BLaER1 treated with 17β-estradiol and CSF1 and Interleukin-3, amounts not matched to agents 10 nM and 100 nM (cell line): ENCODE results near the gene PSMD5.

ENCODE experiments used
- H3K27ac ChIP-seq, 11 experiments: shearing (Covaris generic); formaldehyde crosslinking; 2 replicates each; pipeline ENCODE4 v1.8.1; 2022
- H3K27me3 ChIP-seq, 11 experiments: shearing (Covaris generic); formaldehyde crosslinking; 2 replicates each; pipeline ENCODE4 v1.8.1; 2022
- H3K36me3 ChIP-seq, 11 experiments: shearing (Covaris generic); formaldehyde crosslinking; 2 replicates each; pipeline ENCODE4 v1.8.1; 2022
- H3K4me1 ChIP-seq, 10 experiments: shearing (Covaris generic); formaldehyde crosslinking; 2 replicates each; pipeline ENCODE4 v1.8.1; 2022
- H3K4me2 ChIP-seq, 11 experiments: shearing (Covaris generic); formaldehyde crosslinking; 2 replicates each; pipeline ENCODE4 v1.8.1; 2022
- H3K4me3 ChIP-seq, 10 experiments: shearing (Covaris generic); formaldehyde crosslinking; 2 replicates each; pipeline ENCODE4 v1.8.1; 2022
- H3K9ac ChIP-seq, 11 experiments: shearing (Covaris generic); formaldehyde crosslinking; 2 replicates each; pipeline ENCODE4 v1.8.1; 2022
- H3K9me3 ChIP-seq, 11 experiments: shearing (Covaris generic); formaldehyde crosslinking; replicated peaks in 1 of 11; 2 replicates each; pipeline ENCODE4 v1.8.1; 2022
- H4K20me1 ChIP-seq, 11 experiments: shearing (Covaris generic); formaldehyde crosslinking; 2 replicates each; pipeline ENCODE4 v1.8.1; 2022
- Cebpa-rat ChIP-seq, 11 experiments: shearing (Covaris generic); IDR thresholded peaks; 2 replicates each; pipeline ENCODE4 v1.8.1; 2022

The PSMD5 gene

DNA sequence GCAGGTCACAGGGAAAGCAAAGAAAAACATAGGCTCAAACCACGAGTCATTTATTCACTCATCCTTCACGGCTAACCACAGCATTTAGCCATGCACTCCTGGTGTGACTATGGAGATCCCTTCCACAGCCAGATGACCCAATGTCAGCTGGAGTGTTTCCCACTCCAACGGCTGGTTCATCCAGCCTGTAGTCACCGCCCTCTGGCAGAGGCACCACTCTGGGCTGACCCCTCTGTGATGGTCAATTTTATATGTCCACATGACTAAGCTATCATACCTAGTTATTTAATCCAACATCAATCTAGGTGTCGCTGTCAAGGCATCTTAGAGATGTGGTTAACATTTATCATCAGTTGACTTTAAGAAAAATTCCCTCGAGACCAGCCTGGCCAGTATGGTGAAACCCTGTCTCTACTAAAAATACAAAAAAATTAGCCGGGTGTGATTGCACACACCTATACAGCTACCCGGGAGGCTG, 43.8 kb upstream of the PSMD5 start:
- peak overlapping the region; percentile 61 to 94 (median 75) for H3K4me2 ChIP-seq
- H3K9me3 ChIP-seq = no peaks in the 10 kb centered on the region
- H3K27ac ChIP-seq = peak overlapping the region in 8 of 11 experiments; percentile 10 to 94 (median 76); a peak in 16 of 22 replicates
- H3K36me3 ChIP-seq = no peaks in the 10 kb centered on the region
- H3K4me1 ChIP-seq = peaks cover 31 to 98% (median 89%) of the 10 kb centered on the region in 10 experiments
- peak overlapping the region in 6 of 11 experiments; percentile 17 to 74 (median 66); a peak in 10 of 22 replicates for H3K9ac ChIP-seq
- TF ChIP-seq Cebpa-rat (IDR thresholded peaks at IDR 0.05) = peak in 2 of 11 experiments; percentile 4 to 59; a peak in 1 of 22 replicates
- H3K4me3 ChIP-seq = peak overlapping the region in 1 of 10 experiments; percentile 10; a peak in 1 of 20 replicates
- H4K20me1 ChIP-seq = no peaks in the 10 kb centered on the region
- H3K27me3 ChIP-seq = no peaks in the 10 kb centered on the region

DNA sequence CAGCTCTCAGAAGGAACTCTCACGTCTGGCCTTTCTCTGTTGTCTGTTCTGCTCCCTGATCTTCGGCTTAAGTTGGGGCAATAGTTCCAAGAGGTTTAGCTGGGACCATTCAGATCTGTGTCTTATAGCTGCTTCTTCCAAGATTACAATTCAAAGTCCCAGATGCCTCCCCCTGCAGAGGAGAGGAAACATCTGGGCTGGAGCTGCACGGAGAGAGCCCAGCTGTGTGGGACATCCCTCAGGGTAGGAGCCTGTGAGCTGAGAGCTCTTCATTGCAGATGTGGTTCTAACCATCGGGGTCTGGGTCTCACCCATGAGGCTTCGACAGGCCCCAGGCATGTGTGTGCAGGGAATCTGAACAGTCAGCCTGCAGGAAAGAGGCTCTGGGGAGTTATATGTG, 43.2 kb upstream of the PSMD5 start:
- Histone ChIP-seq H3K4me2 (peak overlapping the region; percentile 61 to 94 (median 75)), H3K9me3 (0 out of 22 replicates have a peak, but pooled peaks cover 0 to 5% (median 0%) of the 10 kb centered on the region in 11 experiments), H3K4me1 (peaks cover 28 to 98% (median 89%) of the 10 kb centered on the region in 10 experiments), H3K27me3 (no peaks in the 10 kb centered on the region), H3K4me3 (peak overlapping the region in 1 of 10 experiments; percentile 10; a peak in 1 of 20 replicates), H3K27ac (peak overlapping the region in 8 of 11 experiments; percentile 10 to 94 (median 76); a peak in 15 of 22 replicates), H3K36me3 (no peaks in the 10 kb centered on the region), H4K20me1 (no peaks in the 10 kb centered on the region), H3K9ac (peak overlapping the region in 9 of 11 experiments; percentile 1 to 74 (median 38); a peak in 12 of 22 replicates)
- TF ChIP-seq Cebpa-rat (IDR thresholded peaks at IDR 0.05) = no peak

DNA sequence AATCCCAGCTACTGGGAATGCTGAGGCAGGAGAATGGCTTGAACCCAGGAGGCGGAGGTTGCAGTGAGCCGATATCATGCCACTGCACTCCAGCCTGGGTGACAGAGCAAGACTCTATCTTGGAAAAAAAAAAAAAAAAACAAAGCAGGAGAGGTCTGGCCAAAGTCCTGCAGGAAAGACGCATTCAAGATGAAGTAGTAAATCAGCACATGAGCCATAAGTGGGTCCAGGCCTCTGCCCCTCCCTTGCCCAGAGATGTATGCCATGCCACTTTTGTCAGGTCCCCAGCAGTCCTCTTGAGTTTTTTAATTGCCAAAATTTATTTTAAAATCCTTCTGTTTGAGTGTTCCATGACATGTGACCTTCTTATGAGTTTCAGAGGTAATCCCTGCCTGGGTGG, 42.7 kb upstream of the PSMD5 start:
- no peaks in the 10 kb centered on the region for H4K20me1 ChIP-seq
- peak overlapping the region in 10 of 11 experiments; percentile 61 to 94 (median 78); a peak in 20 of 22 replicates for H3K4me2 ChIP-seq
- H3K9ac ChIP-seq = peak overlapping the region in 8 of 11 experiments; percentile 1 to 74 (median 50); a peak in 11 of 22 replicates
- H3K4me1 ChIP-seq = peaks cover 23 to 98% (median 88%) of the 10 kb centered on the region in 10 experiments
- TF ChIP-seq Cebpa-rat (IDR thresholded peaks at IDR 0.05) = no peak
- 0 out of 22 replicates have a peak, but pooled peaks cover 0 to 6% (median 0%) of the 10 kb centered on the region in 11 experiments for H3K9me3 ChIP-seq
- H3K4me3 ChIP-seq = no peak overlapping the region
- no peaks in the 10 kb centered on the region for H3K27me3 ChIP-seq
- peak overlapping the region in 8 of 11 experiments; percentile 10 to 94 (median 76); a peak in 14 of 22 replicates for H3K27ac ChIP-seq
- no peaks in the 10 kb centered on the region for H3K36me3 ChIP-seq

DNA sequence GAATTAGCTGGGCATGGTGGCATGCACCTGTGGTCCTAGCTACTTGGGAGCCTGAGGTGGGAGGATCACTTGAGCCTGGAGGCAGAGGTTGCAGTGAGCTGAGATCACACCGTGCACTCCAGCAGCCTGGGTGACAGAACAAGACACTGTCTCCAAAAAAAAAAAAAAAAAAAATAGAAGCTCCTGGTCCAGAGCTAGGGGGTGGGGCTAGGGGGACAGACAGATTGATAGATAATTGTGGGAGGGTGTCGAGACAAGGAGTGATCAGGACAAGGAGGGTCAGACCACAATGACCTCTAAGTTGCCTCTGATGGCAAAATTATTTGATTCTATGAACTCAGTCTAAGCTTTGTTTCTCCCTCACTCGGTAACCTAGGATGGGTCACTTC, 40.9 kb upstream of the PSMD5 start:
- no peaks in the 10 kb centered on the region for H3K27me3 ChIP-seq
- peak overlapping the region in 1 of 11 experiments; percentile 30; a peak in 1 of 22 replicates for H3K27ac ChIP-seq
- peaks cover 14 to 98% (median 83%) of the 10 kb centered on the region in 10 experiments for H3K4me1 ChIP-seq
- no peak overlapping the region for H3K9ac ChIP-seq
- no peaks in the 10 kb centered on the region for H4K20me1 ChIP-seq
- H3K36me3 ChIP-seq = no peaks in the 10 kb centered on the region
- 0 out of 22 replicates have a peak, but pooled peaks cover 0 to 6% (median 0%) of the 10 kb centered on the region in 11 experiments for H3K9me3 ChIP-seq
- no peak overlapping the region for H3K4me3 ChIP-seq
- H3K4me2 ChIP-seq = peak overlapping the region in 9 of 11 experiments; percentile 12 to 63 (median 48); a peak in 15 of 22 replicates
- no peak for TF ChIP-seq Cebpa-rat (IDR thresholded peaks at IDR 0.05)

DNA sequence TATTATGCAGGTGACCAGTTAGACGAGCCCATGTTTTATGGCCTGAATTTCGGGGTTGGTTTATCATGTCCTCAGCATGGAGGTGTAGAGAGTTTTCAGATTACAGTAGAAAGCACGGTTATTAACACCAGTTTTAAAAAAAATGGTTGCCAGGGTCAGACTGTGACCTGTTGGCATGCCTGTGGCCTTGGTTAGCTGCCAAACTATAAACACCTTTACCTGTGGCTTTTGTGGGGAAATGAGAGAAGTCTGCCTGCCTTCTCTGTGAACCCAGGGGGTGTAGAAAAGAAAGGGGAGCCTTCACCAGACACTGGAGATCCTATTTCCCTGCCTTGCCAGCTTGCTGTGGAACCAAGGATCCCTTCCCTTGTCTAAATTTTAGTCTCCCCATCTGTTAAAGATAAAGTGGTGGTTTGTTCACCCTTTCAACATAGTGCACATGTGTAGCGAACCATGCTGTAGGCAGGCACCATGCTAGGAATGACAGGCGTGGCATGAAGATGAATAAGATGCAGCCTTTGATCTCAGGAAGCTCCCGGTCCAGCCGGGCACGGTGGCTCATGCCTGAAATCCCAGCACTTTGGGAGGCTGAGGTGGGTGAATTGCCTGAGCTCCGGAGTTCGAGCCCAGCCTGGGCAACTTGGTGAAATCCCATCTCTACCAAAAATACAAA, 40.3 kb upstream of the PSMD5 start:
- Histone ChIP-seq H4K20me1 (no peaks in the 10 kb centered on the region), H3K4me3 (no peak overlapping the region), H3K27me3 (no peaks in the 10 kb centered on the region), H3K4me1 (peaks cover 19 to 98% (median 83%) of the 10 kb centered on the region in 10 experiments), H3K9me3 (0 out of 22 replicates have a peak, but pooled peaks cover 0 to 6% (median 0%) of the 10 kb centered on the region in 11 experiments), H3K9ac (no peak overlapping the region), H3K4me2 (peak overlapping the region in 9 of 11 experiments; percentile 12 to 63 (median 48); a peak in 17 of 22 replicates), H3K36me3 (no peaks in the 10 kb centered on the region), H3K27ac (peak overlapping the region in 2 of 11 experiments; percentile 25 to 30; a peak in 2 of 22 replicates)
- no peak for TF ChIP-seq Cebpa-rat (IDR thresholded peaks at IDR 0.05)

DNA sequence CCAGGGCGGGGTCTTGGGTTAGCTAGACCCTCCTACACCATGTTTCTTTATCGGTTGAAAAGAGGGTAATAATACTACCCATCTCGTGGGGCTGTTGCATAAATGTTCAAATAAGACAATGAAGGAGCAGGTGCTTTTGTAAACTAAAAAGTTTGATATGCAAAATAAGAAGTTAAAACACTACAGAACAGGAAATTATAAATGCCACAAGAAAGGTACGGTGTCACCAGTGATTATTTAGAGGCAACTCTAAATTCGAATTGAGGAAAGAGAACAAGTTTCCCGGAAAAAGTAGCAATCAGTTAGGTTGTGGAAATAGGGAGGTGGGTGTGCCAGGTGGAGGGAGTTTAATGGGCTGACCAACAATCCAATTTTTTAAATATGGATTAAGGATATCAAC, 36.7 kb upstream of the PSMD5 start:
- Histone ChIP-seq H3K27ac (no peak overlapping the region), H3K4me3 (no peak overlapping the region), H3K9me3 (0 out of 22 replicates have a peak, but pooled peaks cover 0 to 6% (median 0%) of the 10 kb centered on the region in 11 experiments), H3K27me3 (no peaks in the 10 kb centered on the region), H4K20me1 (no peaks in the 10 kb centered on the region), H3K4me1 (peaks cover 30 to 87% (median 70%) of the 10 kb centered on the region in 10 experiments), H3K4me2 (peak overlapping the region in 9 of 11 experiments; percentile 81 to 97 (median 91); a peak in 16 of 22 replicates), H3K36me3 (peaks cover 0 to 11% (median 4%) of the 10 kb centered on the region in 11 experiments; a peak in 16 of 22 replicates), H3K9ac (0 out of 22 replicates have a peak overlapping the region, but pooled peaks of 1 of the 11 experiments have one; percentile 91)
- TF ChIP-seq Cebpa-rat (IDR thresholded peaks at IDR 0.05) = no peak

DNA sequence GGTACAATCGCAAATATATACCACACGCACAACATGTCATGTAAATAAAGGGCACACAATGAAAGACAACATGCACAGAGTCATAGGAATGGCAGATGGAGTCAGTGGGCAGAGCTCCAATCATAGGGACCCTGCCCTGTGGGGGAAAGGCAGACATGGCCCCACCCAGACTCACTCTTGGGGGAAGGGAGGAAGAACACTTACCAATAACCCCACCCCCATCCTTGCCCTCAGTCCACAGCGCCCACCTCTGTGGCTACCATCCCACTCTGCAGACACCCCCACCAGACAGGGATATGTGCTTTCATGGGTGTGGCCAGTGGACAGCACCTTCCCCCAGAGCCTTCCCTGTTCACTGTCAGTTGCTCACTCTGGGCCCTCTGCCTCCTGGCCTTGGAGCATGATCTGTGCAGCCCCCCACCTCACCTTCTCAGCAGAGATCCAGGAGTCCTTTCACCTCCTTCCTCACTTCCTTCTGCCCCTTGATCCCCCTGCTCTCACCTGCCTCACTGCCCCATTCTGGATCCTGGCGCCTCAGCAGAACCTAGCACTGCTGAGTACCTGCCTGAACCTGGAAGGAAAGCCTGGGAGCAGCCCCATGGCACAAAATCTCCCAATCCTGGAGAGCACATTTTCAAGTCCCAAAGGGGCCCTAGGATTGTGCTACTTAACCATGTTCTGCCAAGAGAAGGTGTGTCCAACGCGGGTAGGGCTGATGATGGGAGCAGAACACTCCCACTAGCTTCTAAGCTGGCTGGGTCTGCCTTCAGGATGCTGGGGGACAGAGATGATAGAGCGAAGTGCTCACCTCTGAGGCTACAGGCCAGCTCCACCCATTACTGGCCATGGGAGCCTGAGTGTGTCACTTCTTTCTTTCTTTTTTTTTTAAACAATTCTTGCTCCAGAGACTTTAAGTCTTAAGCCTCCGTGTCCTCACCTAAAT, 35.7 kb upstream of the PSMD5 start:
- no peak for TF ChIP-seq Cebpa-rat (IDR thresholded peaks at IDR 0.05)
- 0 out of 22 replicates have a peak, but pooled peaks cover 0 to 6% (median 0%) of the 10 kb centered on the region in 11 experiments for H3K9me3 ChIP-seq
- peaks cover 10 to 21% (median 14%) of the 10 kb centered on the region in 11 experiments; a peak in 21 of 22 replicates for H3K36me3 ChIP-seq
- no peaks in the 10 kb centered on the region for H3K27me3 ChIP-seq
- H3K4me2 ChIP-seq = peak overlapping the region; percentile 81 to 97 (median 92)
- peaks cover 32 to 88% (median 71%) of the 10 kb centered on the region in 10 experiments for H3K4me1 ChIP-seq
- H3K4me3 ChIP-seq = peak overlapping the region; percentile 63 to 81 (median 72); a peak in 19 of 20 replicates
- peak overlapping the region; percentile 79 to 96 (median 91) for H3K9ac ChIP-seq
- H4K20me1 ChIP-seq = no peaks in the 10 kb centered on the region
- peak overlapping the region; percentile 61 to 98 (median 95); a peak in 19 of 22 replicates for H3K27ac ChIP-seq
